ENCODE measurements around the gene SIPA1L3.
"Not testable (repeated sequence)": the region's sequence is repeated elsewhere in the genome, so short reads cannot be mapped to it uniquely, and the experiment has no call there.

Gene SIPA1L3

DNA sequence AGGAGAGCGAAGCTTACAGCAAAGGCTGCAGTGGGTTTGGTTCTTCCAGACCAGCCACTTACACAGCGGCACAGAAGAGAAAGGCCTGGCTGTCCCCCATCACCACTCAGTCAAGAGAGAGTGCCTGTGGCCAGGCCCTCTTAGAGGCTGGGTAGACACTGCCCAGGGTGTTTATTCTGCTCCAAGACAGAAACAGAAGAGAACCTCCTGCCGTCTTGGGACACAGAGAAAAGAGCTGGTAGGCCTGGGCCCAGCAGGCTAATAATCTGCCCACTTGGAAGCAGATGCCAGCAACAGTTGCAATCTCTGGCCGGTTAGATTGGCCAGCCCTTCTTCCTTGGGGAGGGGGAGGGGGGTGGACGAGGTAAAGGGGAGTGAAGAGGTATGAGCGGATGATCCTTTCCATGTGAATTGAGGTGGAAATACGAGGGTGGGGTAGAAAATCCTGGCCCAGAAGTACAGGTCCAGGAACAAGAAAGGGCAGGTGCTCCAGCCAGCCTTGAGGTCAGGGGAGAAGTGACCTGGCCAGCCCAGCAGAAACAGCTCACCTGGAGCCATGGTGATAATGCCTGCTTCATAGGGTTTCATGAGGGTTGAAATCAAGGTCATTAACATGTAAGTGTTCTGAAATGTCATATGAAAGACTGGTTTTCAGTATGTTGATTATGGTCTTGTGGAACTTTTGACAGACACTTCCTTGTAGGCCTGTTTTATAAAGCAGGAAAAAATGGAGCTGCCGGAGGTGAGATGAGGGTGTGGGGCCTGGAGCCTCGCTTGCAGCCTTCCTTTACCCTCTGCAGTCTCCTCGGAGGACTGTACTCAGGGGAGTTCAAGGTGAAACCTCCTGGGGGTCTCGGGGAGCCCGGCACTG, 116.9 kb downstream of the SIPA1L3 start:
- no peak for DNase-seq (ENCODE audit: low spot score)
- TF ChIP-seq, protein P1, sequence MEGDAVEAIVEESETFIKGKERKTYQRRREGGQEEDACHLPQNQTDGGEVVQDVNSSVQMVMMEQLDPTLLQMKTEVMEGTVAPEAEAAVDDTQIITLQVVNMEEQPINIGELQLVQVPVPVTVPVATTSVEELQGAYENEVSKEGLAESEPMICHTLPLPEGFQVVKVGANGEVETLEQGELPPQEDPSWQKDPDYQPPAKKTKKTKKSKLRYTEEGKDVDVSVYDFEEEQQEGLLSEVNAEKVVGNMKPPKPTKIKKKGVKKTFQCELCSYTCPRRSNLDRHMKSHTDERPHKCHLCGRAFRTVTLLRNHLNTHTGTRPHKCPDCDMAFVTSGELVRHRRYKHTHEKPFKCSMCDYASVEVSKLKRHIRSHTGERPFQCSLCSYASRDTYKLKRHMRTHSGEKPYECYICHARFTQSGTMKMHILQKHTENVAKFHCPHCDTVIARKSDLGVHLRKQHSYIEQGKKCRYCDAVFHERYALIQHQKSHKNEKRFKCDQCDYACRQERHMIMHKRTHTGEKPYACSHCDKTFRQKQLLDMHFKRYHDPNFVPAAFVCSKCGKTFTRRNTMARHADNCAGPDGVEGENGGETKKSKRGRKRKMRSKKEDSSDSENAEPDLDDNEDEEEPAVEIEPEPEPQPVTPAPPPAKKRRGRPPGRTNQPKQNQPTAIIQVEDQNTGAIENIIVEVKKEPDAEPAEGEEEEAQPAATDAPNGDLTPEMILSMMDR (IDR thresholded peaks at IDR 0.05; ENCODE audit: borderline replicate concordance, control extremely low read depth, extremely low read depth, insufficient read depth, missing control alignments): no peak
- in situ Hi-C loops (cut with MboI; ENCODE audit: low sequenced_read_pairs, unreplicated experiment): no loop called here

DNA sequence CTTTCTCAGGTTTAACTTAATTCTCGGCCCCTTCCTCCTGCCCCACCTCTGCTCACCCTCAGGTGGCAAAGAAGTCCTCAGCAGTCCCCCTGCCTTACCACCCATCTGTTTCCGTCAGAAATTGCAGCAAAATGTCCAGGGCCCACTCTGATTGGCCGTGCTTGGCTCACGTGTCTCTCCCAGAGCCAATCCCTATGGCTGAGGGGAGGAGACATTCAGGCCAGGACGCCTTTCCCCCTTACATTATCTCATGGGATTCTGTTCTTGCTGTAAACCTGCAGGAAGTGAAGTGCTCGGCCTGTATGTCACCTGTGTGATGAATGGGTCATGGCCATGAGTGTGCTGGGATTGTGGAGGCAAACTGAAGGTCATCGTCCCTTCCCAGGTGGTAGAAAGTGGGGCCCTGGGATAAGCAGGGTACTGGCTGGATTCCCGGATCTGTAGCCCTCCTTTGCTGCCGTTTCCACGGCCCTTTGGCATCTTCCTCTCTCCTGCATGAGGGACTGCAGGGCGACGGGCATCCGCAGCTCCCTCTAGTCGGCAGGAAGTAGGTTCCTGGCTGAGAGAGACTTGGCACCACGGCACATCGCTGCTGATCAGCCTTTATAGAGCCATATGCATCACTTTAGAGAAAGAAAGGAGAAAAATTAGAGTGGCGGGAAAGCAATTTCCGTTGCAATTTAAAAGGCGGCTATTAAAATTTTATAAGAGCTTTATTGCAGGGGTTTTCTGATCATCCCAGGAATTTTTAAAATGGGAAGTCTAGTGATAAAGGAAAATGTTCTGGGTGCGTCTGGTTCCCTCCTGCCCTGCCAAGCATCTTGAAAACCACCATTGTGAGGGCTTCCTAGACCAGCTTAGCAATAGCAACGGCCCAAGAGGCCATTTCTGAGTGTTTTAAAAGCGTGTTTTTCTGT, 118.2 kb downstream of the SIPA1L3 start:
- TF ChIP-seq, protein P1 (IDR thresholded peaks at IDR 0.05; ENCODE audit: borderline replicate concordance, control extremely low read depth, extremely low read depth, insufficient read depth, missing control alignments): no peak
- in situ Hi-C loops (cut with MboI; ENCODE audit: low sequenced_read_pairs, unreplicated experiment): no loop called here

DNA sequence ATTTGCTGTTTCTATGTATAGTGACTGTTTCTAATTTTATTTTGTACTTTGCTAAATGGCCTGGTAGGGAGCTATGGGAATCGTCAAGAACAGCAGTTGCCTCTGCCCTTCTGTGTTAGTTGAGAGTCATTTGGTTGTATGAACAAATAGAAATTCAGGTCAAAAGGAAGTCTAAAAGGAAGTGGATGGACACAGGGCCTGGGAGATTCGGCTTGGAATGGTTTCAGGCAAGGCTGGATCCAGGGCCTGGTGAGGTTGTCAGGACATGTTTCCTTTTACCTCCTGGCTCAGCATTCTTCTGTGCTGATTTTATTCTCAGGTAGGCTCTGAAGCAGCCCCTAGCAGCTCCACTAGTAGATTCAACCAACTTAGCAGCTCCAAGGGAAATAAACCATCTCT, 118.9 kb downstream of the SIPA1L3 start:
- in situ Hi-C loops (cut with MboI; ENCODE audit: low sequenced_read_pairs, unreplicated experiment): no loop called here
- TF ChIP-seq, protein P1 (IDR thresholded peaks at IDR 0.05; ENCODE audit: borderline replicate concordance, control extremely low read depth, extremely low read depth, insufficient read depth, missing control alignments): no peak
- DNase-seq (ENCODE audit: low spot score): no peak

More for the DNA sequence above, 118.2 kb downstream of the SIPA1L3 start:
- no peak for DNase-seq (ENCODE audit: low spot score)

DNA sequence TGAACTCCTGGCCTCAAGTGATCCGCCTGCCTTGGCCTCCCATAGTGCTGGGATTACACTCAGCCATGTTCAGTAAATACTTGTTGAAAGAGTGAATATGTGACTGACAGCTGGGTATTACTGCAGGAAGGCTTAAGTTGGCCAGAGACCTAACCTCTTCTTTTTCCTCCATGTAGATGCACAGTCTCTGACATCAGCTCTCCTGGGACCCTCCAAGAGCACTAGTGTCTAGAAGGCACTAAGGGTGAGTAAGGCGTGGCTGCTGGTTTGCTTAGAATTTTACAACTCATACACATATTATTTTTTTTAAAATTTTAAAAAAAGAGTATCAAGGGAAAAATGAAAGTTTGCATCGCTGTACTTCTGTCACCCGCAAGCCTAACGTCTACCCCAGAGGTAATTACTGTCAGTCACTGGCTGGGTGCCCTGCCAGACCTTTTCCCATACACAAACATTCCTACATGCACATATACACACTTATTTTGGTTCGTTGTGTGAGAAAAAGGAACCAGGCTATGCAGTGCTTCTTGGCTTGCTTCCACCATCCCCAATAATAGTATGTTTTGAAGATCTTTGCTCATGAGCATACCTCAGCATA, 122.0 kb downstream of the SIPA1L3 start:
- TF ChIP-seq, protein P1 (IDR thresholded peaks at IDR 0.05; ENCODE audit: borderline replicate concordance, control extremely low read depth, extremely low read depth, insufficient read depth, missing control alignments): no peak
- in situ Hi-C loops (cut with MboI; ENCODE audit: low sequenced_read_pairs, unreplicated experiment): no loop called here
- DNase-seq (ENCODE audit: low spot score): no peak

DNA sequence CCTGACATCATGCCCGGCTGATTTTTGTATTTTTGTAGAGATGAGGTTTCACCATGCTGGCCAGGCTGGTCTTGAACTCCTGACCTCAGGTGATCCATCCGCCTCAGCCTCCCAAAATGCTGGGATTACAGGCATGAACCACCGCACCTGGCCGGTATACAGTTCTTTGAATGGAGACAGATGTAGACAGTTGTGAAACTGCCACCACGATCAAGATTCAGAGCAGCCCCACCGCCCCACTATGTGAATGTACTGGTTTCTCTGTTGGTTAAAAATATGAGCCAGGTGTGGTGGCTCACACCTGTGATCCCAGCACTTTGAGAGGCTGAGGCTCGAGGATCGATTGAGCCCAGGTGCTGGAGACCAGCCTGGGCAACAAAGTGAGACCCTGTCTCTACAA, 123.0 kb downstream of the SIPA1L3 start:
- DNase-seq (ENCODE audit: low spot score); in situ Hi-C loops (cut with MboI; ENCODE audit: low sequenced_read_pairs, unreplicated experiment): not testable (repeated sequence)

DNA sequence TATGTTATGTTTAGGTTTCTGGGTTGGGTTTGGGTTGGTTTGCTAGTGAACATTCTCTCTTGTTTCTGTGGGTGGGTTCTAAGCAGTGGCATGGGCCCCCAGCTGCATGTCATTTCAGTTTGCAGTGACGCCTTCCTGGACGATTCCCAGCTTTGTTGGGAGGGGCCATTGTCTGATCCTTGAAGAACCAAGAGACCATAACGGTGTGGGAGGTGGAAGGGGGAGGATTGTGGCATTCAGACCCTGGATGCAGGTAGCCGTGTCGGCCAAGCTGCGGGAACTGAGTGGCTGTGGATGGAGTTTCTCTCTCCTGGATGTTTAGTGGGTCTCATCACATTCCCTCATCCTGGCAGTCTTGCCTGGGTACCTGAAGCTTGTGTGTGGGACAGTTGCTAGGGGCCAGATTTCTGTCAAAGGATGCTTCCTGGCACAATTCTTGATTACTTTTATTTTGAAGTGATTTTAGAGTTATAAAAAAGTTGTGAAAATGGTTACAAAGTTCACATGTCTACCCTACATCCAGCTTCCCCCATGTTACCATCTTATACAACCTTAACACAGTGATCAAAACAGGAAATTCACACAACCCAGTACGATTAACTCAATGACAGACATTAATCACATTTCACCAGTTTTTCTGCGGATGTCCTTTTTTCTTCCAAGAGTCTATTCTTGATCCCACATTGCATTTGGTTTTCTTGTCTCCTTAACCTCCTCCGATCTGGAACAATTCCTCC, 123.8 kb downstream of the SIPA1L3 start:
- TF ChIP-seq, protein P1 (IDR thresholded peaks at IDR 0.05; ENCODE audit: borderline replicate concordance, control extremely low read depth, extremely low read depth, insufficient read depth, missing control alignments): no peak
- DNase-seq (ENCODE audit: low spot score): no peak
- in situ Hi-C loops (cut with MboI; ENCODE audit: low sequenced_read_pairs, unreplicated experiment): no loop called here
